Measurements from ENCODE around the gene SEC23IP.
A peak's percentile ranks its signal among the peaks of the same experiment; 100 is the strongest.
"Not testable (repeated sequence)": the region's sequence is repeated elsewhere in the genome, so short reads cannot be mapped to it uniquely, and the experiment has no call there.

Gene SEC23IP

GRCh38 chr10:119892188-119893065 lies at the start of gene SEC23IP:
Gene SEC23IP (plus strand): TSS chr10:119892730. CDS start chr10:119892783, 53 bp downstream.
- peak; percentile 92 for DNase-seq

- DNase-seq, result no peak
These were observed 46.9 kb upstream of the SEC23IP start for GRCh38 chr10:119845656-119846055.

GRCh38 chr10:119849031-119849789 lies 43.3 kb upstream of the SEC23IP start:
- no peak for DNase-seq

- no peak for DNase-seq
These were observed 42.6 kb upstream of the SEC23IP start for GRCh38 chr10:119849944-119850343.

- no peak for DNase-seq
These were observed 40.3 kb upstream of the SEC23IP start for GRCh38 chr10:119852277-119852676.

GRCh38 chr10:119852822-119853221 lies 39.7 kb upstream of the SEC23IP start:
- no peak for DNase-seq

GRCh38 chr10:119853574-119853973 lies 39.0 kb upstream of the SEC23IP start:
- no peak for DNase-seq

GRCh38 chr10:119858063-119858462 lies 34.5 kb upstream of the SEC23IP start:
- DNase-seq, result no peak

- no peak for DNase-seq
These were observed 32.9 kb upstream of the SEC23IP start for GRCh38 chr10:119859420-119860258.

GRCh38 chr10:119860866-119861607 lies 31.5 kb upstream of the SEC23IP start:
- no peak for DNase-seq

- DNase-seq, result no peak
These were observed 30.0 kb upstream of the SEC23IP start for GRCh38 chr10:119862524-119862923.

- no peak for DNase-seq
These were observed 28.5 kb upstream of the SEC23IP start for GRCh38 chr10:119863951-119864565.

GRCh38 chr10:119865699-119866240 lies 26.8 kb upstream of the SEC23IP start:
- no peak for DNase-seq

GRCh38 chr10:119867317-119867716 lies 25.2 kb upstream of the SEC23IP start:
- no peak for DNase-seq

GRCh38 chr10:119869398-119869797 lies 23.1 kb upstream of the SEC23IP start:
- DNase-seq, result not testable (repeated sequence)

GRCh38 chr10:119871881-119872609 lies 20.5 kb upstream of the SEC23IP start:
- DNase-seq, result peak; percentile 61

GRCh38 chr10:119872610-119872859 lies 20.0 kb upstream of the SEC23IP start, which contains the start of gene MCMBP:
Gene MCMBP (minus strand): TSS chr10:119872843. CDS start chr10:119872584, 259 bp downstream.
- no peak for DNase-seq

GRCh38 chr10:119872860-119873681 lies 19.5 kb upstream of the SEC23IP start:
- DNase-seq, result peak; percentile 91

- DNase-seq, result no peak
These were observed 14.0 kb upstream of the SEC23IP start for GRCh38 chr10:119878524-119878923.

All from CD4-positive, alpha-beta T cell treated with Interleukin-17A for 4 hours (primary cell).